Measurements from ENCODE around the gene OR51B4. TPM values are rescaled to one million over a fixed set of nuclear protein-coding genes. Genes with fewer than 3 reads are reported as not detected.
"Not testable (repeated sequence)": the region's sequence is repeated elsewhere in the genome, so short reads cannot be mapped to it uniquely, and the experiment has no call there.

OR51B4 gene
- total RNA-seq, 4 donors from 2014 or later, result not detected

GRCh38 chr11:5317292-5317691, 15.5 kb upstream of the OR51B4 start:
- intact Hi-C loops (cut with DNase I; ENCODE audit: low total_unique reads), result no loop called here
- no peak for DNase-seq (ENCODE audit: low spot score in 2 of 2)
- no peak overlapping the region for H3K4me3 ChIP-seq (ENCODE audit: low read depth, poor library complexity, severe bottlenecking)
- 58 to 85% methylated on average over 5 of the region's 5 CpGs for WGBS, 2 donors
- TF ChIP-seq CTCF (IDR thresholded peaks at IDR 0.05) (no peak), POLR2A (IDR thresholded peaks at IDR 0.05) (no peak)

GRCh38 chr11:5313326-5314023, 11.7 kb upstream of the OR51B4 start:
- DNase-seq (ENCODE audit: low spot score in 2 of 2); H3K4me3 ChIP-seq (ENCODE audit: low read depth, poor library complexity, severe bottlenecking); intact Hi-C loops (cut with DNase I; ENCODE audit: low total_unique reads): not testable (repeated sequence)
- WGBS, 2 donors, result 72 to 81% methylated on average over 3 of the region's 3 CpGs

- TF ChIP-seq CTCF (IDR thresholded peaks at IDR 0.05) (no peak), POLR2A (IDR thresholded peaks at IDR 0.05) (no peak)
- no peak for DNase-seq (ENCODE audit: low spot score in 2 of 2)
- H3K4me3 ChIP-seq (ENCODE audit: low read depth, poor library complexity, severe bottlenecking), result no peak overlapping the region
- WGBS, 2 donors, result 97 to 98% methylated on average over 1 of the region's 1 CpG
- intact Hi-C loops (cut with DNase I; ENCODE audit: low total_unique reads), result no loop called here
These were observed 8.7 kb upstream of the OR51B4 start for GRCh38 chr11:5310423-5310822.

- no peak for DNase-seq (ENCODE audit: low spot score in 2 of 2)
- WGBS, 2 donors, result 64 to 79% methylated on average over 2 of the region's 2 CpGs
- intact Hi-C loops (cut with DNase I; ENCODE audit: low total_unique reads), result no loop called here
- no peak for TF ChIP-seq CTCF (IDR thresholded peaks at IDR 0.05)
- TF ChIP-seq POLR2A (IDR thresholded peaks at IDR 0.05), result no peak
- H3K4me3 ChIP-seq (ENCODE audit: low read depth, poor library complexity, severe bottlenecking), result no peak overlapping the region
These were observed 5.7 kb upstream of the OR51B4 start for GRCh38 chr11:5307256-5308019.

GRCh38 chr11:5304046-5304445, 2.3 kb upstream of the OR51B4 start:
- intact Hi-C loops (cut with DNase I; ENCODE audit: low total_unique reads), result no loop called here
- no peak for DNase-seq (ENCODE audit: low spot score in 2 of 2)
- no peak for TF ChIP-seq CTCF (IDR thresholded peaks at IDR 0.05)
- H3K4me3 ChIP-seq (ENCODE audit: low read depth, poor library complexity, severe bottlenecking), result no peak overlapping the region
- 91 to 94% methylated on average over 1 of the region's 1 CpG for WGBS, 2 donors

- 72 to 85% methylated on average over 5 of the region's 5 CpGs for WGBS, 2 donors
- no peak overlapping the region for H3K4me3 ChIP-seq (ENCODE audit: low read depth, poor library complexity, severe bottlenecking)
- TF ChIP-seq POLR2A (IDR thresholded peaks at IDR 0.05) (no peak), CTCF (IDR thresholded peaks at IDR 0.05) (no peak)
- intact Hi-C loops (cut with DNase I; ENCODE audit: low total_unique reads), result no loop called here
- no peak for DNase-seq (ENCODE audit: low spot score in 2 of 2)
These were observed 1.9 kb upstream of the OR51B4 start for GRCh38 chr11:5303626-5304025.
